ENCODE measurements around the gene MYLK2. TPM values are rescaled to one million over a fixed set of nuclear protein-coding genes. Genes with fewer than 3 reads are reported as not detected.
A peak's percentile ranks its signal among the peaks of the same experiment; 100 is the strongest.

The MYLK2 gene
- total and polyA plus RNA-seq, 2 donors (not counting 1 experiment from before 2014, with no cell fraction given) = under 0.01 TPM; not detected in 1

- Histone ChIP-seq H4K20me1 (ENCODE audit: control insufficient read depth, extremely low read depth, insufficient read depth, low read length) (no peaks in the 10 kb centered on the region), H3K79me2 (ENCODE audit: control insufficient read depth, insufficient read depth, low read length) (no peaks in the 10 kb centered on the region), H3K9me3 (ENCODE audit: control insufficient read depth, insufficient read depth, low read depth, low read length) (no peaks in the 10 kb centered on the region), H3K36me3 (ENCODE audit: control insufficient read depth, insufficient read depth, low read length) (no peaks in the 10 kb centered on the region), H2AFZ (ENCODE audit: low read length) (no peak overlapping the region), H3K27me3 (ENCODE audit: control insufficient read depth, insufficient read depth, low read length) (no peaks in the 10 kb centered on the region), H3K4me3 (replicated peaks in 1 of 4; ENCODE audit: control extremely low read depth in 1 of 4, insufficient read depth in 1 of 4, low read depth in 3 of 4, low read length in 4 of 4) (no peak overlapping the region), H3K9ac (ENCODE audit: insufficient read depth, low read length) (no peak overlapping the region), H3K4me2 (ENCODE audit: extremely low read depth, insufficient read depth, low read length) (no peak overlapping the region), H3K27ac (ENCODE audit: insufficient read depth, low read length) (no peak overlapping the region), H3K4me1 (ENCODE audit: control insufficient read depth, extremely low read depth, insufficient read depth, low read length) (peaks cover 52% of the 10 kb centered on the region)
- DNase-seq (ENCODE audit: low read depth in 2 of 2) = peak; percentile 29 to 58
- TF ChIP-seq EZH2 (IDR thresholded peaks at IDR 0.05; ENCODE audit: low read length, missing control alignments) (no peak), CTCF (conservative IDR thresholded peaks at IDR 0.05 in 1 of 2, IDR thresholded peaks at IDR 0.05 in 1 of 2; ENCODE audit: low read depth in 1 of 2, low read length in 2 of 2) (no peak)
Measured at GRCh38 chr20:31837896-31838397, 18.8 kb downstream of the MYLK2 start.

GRCh38 chr20:31838646-31839292 is 19.6 kb downstream of the MYLK2 start:
- Histone ChIP-seq H3K9ac (ENCODE audit: insufficient read depth, low read length) (no peak overlapping the region), H3K79me2 (ENCODE audit: control insufficient read depth, insufficient read depth, low read length) (no peaks in the 10 kb centered on the region), H4K20me1 (ENCODE audit: control insufficient read depth, extremely low read depth, insufficient read depth, low read length) (no peaks in the 10 kb centered on the region), H3K27me3 (ENCODE audit: control insufficient read depth, insufficient read depth, low read length) (no peaks in the 10 kb centered on the region), H3K9me3 (ENCODE audit: control insufficient read depth, insufficient read depth, low read depth, low read length) (no peaks in the 10 kb centered on the region), H3K36me3 (ENCODE audit: control insufficient read depth, insufficient read depth, low read length) (no peaks in the 10 kb centered on the region), H2AFZ (ENCODE audit: low read length) (no peak overlapping the region), H3K27ac (ENCODE audit: insufficient read depth, low read length) (no peak overlapping the region), H3K4me2 (ENCODE audit: extremely low read depth, insufficient read depth, low read length) (no peak overlapping the region), H3K4me1 (ENCODE audit: control insufficient read depth, extremely low read depth, insufficient read depth, low read length) (peaks cover 58% of the 10 kb centered on the region), H3K4me3 (replicated peaks in 1 of 4; ENCODE audit: control extremely low read depth in 1 of 4, insufficient read depth in 1 of 4, low read depth in 3 of 4, low read length in 4 of 4) (no peak overlapping the region)
- TF ChIP-seq CTCF (conservative IDR thresholded peaks at IDR 0.05 in 1 of 2, IDR thresholded peaks at IDR 0.05 in 1 of 2; ENCODE audit: low read depth in 1 of 2, low read length in 2 of 2) = no peak
- TF ChIP-seq EZH2 (IDR thresholded peaks at IDR 0.05; ENCODE audit: low read length, missing control alignments) = no peak
- no peak for DNase-seq (ENCODE audit: low read depth in 2 of 2)

GRCh38 chr20:31839782-31840487 is 20.8 kb downstream of the MYLK2 start:
- H3K79me2 ChIP-seq (ENCODE audit: control insufficient read depth, insufficient read depth, low read length) = no peaks in the 10 kb centered on the region
- no peak overlapping the region for H3K4me2 ChIP-seq (ENCODE audit: extremely low read depth, insufficient read depth, low read length)
- DNase-seq (ENCODE audit: low read depth in 2 of 2) = no peak

More at GRCh38 chr20:31839782-31840487, 20.8 kb downstream of the MYLK2 start:
- Histone ChIP-seq H2AFZ (ENCODE audit: low read length) (no peak overlapping the region), H3K36me3 (ENCODE audit: control insufficient read depth, insufficient read depth, low read length) (no peaks in the 10 kb centered on the region), H3K9me3 (ENCODE audit: control insufficient read depth, insufficient read depth, low read depth, low read length) (no peaks in the 10 kb centered on the region), H3K27me3 (ENCODE audit: control insufficient read depth, insufficient read depth, low read length) (no peaks in the 10 kb centered on the region), H4K20me1 (ENCODE audit: control insufficient read depth, extremely low read depth, insufficient read depth, low read length) (no peaks in the 10 kb centered on the region), H3K4me1 (ENCODE audit: control insufficient read depth, extremely low read depth, insufficient read depth, low read length) (peaks cover 58% of the 10 kb centered on the region), H3K27ac (ENCODE audit: insufficient read depth, low read length) (no peak overlapping the region), H3K9ac (ENCODE audit: insufficient read depth, low read length) (no peak overlapping the region), H3K4me3 (replicated peaks in 1 of 4; ENCODE audit: control extremely low read depth in 1 of 4, insufficient read depth in 1 of 4, low read depth in 3 of 4, low read length in 4 of 4) (no peak overlapping the region)
- TF ChIP-seq EZH2 (IDR thresholded peaks at IDR 0.05; ENCODE audit: low read length, missing control alignments) (no peak), CTCF (conservative IDR thresholded peaks at IDR 0.05 in 1 of 2, IDR thresholded peaks at IDR 0.05 in 1 of 2; ENCODE audit: low read depth in 1 of 2, low read length in 2 of 2) (no peak)
